Breast epithelium (tissue), 4 donors: Measurements from ENCODE around the gene TBCCD1. TPM values are rescaled to one million over a fixed set of nuclear protein-coding genes. Genes with fewer than 3 reads are reported as not detected.

ENCODE experiments used
- DNase-seq, 2 donors: peaks; one replicate each; pipeline ENCODE4 v3.0.0-alpha.2; 2019; ENCODE audit warnings: low spot score in 2 of 2
- H3K27ac ChIP-seq, 2 donors: fragments of 200-600 bp; sonication (generic) in 1 of 2; one replicate each; pipeline ENCODE4 v1.5.1; 2016 to 2019; ENCODE audit warnings: mild to moderate bottlenecking in 1 of 2
- H3K27me3 ChIP-seq, 2 donors: fragments of 200-600 bp; sonication (generic) in 1 of 2; one replicate each; pipeline versions ENCODE4 v1.5.1 to v1.6.0; 2017 to 2019; ENCODE audit warnings: control low read depth in 1 of 2, mild to moderate bottlenecking in 1 of 2
- H3K36me3 ChIP-seq: fragments of 200-600 bp; one replicate; pipeline ENCODE4 v1.5.1; 2019
- H3K4me1 ChIP-seq, 2 donors: fragments of 200-600 bp; sonication (generic); one replicate each; pipeline ENCODE4 v1.5.1; 2016 to 2019; ENCODE audit warnings: control low read depth in 1 of 2
- H3K4me3 ChIP-seq, 3 donors: fragments of 200-600 bp; sonication (generic); 1 replicate in 2 of 3; 2 replicates in 1 of 3; pipeline ENCODE4 v1.5.1; 2016 to 2019; ENCODE audit warnings: mild to moderate bottlenecking in 3 of 3, moderate library complexity in 2 of 3
- H3K9me3 ChIP-seq, 2 donors: fragments of 200-600 bp; sonication (generic) in 1 of 2; one replicate each; pipeline ENCODE4 v1.5.1; 2016 to 2019; ENCODE audit warnings: control low read depth in 1 of 2
- POLR2A ChIP-seq: fragments of 450-650 bp; IDR thresholded peaks from one replicate; pipeline ENCODE4 v1.6.1; 2016; ENCODE audit warnings: antibody characterized with exemption, mild to moderate bottlenecking, moderate library complexity
- POLR2AphosphoS5 ChIP-seq, 3 donors: sonication (generic); formaldehyde crosslinking; IDR thresholded peaks; one replicate each; pipeline ENCODE4 v1.6.1; 2017; ENCODE audit warnings: antibody characterized with exemption in 3 of 3
- intact Hi-C: fragments of 100-400 bp; cut with DNase I; formaldehyde crosslinking; loops from one replicate; pipeline ENCODE4 v1.15.1; 2023; ENCODE audit warnings: low total_unique reads
- total RNA-seq, 3 donors: library from RNA; depleted of rRNA; stranded (reverse); fragments of >200 nt; gene quantifications; one replicate each; pipeline ENCODE4 v1.1.0, GENCODE V29; 2016
- TF ChIP-seq, protein P1 (sequence below), 3 donors: fragments of 450-650 bp; IDR thresholded peaks; one replicate each; pipeline ENCODE4 v1.5.1; 2016 to 2017; ENCODE audit warnings: antibody characterized with exemption in 3 of 3, mild to moderate bottlenecking in 3 of 3, moderate library complexity in 3 of 3

TBCCD1 gene
- total RNA-seq, 3 donors from 2014 or later = 15.0 to 19.6 (median 17.4) TPM

DNA sequence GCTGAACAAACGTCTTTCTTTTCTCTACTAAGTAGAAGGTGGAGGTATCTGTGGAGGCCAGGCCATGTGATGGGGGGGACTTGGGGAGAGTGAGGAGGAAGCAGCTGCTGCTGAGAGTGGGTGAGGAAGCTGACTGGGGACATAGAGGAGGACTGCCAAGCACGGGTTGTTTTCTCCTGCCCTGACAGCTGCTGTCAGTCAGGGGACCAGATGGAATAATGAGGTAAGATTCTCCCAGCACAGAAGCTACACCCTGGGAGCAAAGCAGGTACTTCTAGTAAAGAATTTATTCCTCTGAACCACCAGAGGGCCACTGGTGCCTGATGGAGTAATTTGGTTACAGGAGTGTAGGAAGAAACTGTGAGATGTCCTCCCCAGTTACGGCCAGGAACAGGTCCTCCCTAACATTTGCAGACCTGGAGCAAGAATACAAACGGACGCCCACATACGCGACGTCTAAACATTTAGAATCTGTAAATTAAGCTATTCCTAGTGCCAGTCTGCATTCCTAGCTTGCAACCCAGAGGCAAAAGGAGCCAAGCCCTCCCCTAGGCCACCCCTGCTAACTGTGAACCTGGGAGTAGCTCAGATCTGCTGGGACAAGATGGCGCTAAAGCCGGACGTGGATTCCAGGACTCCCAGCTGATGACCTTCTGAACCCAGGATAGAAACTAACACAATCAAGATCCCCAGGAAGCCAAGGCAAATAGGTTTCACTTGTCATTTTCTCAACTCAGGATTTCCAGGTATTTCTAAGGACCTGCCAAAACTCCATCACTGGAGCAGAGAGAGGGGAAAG, 37.7 kb downstream of the TBCCD1 start:
- Histone ChIP-seq H3K4me3 (no peak overlapping the region), H3K36me3 (no peaks in the 10 kb centered on the region), H3K4me1 (no peaks in the 10 kb centered on the region), H3K27ac (no peak overlapping the region), H3K27me3 (no peaks in the 10 kb centered on the region), H3K9me3 (no peaks in the 10 kb centered on the region)
- intact Hi-C loops = no loop called here
- DNase-seq = no peak
- TF ChIP-seq, protein P1, sequence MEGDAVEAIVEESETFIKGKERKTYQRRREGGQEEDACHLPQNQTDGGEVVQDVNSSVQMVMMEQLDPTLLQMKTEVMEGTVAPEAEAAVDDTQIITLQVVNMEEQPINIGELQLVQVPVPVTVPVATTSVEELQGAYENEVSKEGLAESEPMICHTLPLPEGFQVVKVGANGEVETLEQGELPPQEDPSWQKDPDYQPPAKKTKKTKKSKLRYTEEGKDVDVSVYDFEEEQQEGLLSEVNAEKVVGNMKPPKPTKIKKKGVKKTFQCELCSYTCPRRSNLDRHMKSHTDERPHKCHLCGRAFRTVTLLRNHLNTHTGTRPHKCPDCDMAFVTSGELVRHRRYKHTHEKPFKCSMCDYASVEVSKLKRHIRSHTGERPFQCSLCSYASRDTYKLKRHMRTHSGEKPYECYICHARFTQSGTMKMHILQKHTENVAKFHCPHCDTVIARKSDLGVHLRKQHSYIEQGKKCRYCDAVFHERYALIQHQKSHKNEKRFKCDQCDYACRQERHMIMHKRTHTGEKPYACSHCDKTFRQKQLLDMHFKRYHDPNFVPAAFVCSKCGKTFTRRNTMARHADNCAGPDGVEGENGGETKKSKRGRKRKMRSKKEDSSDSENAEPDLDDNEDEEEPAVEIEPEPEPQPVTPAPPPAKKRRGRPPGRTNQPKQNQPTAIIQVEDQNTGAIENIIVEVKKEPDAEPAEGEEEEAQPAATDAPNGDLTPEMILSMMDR (IDR thresholded peaks at IDR 0.05) = no peak
- TF ChIP-seq POLR2A (no peak), POLR2AphosphoS5 (IDR thresholded peaks at IDR 0.05) (no peak)

DNA sequence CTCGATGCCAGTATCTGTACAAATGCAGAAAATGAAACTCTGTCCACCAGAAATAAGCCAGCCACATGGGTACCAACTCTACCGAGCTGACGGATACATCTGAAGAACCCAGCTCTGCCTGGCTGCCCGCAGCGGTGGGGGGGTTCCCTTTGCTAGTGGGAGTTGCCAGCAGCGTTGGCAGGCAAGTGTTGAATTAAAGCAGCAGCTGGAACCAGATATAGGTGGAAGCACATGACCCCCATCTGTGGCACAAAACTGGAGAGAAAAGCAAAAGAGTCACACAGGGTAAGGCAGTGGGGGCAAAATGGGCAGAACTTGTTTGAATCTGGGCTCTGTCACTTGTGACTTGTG, 40.9 kb downstream of the TBCCD1 start:
- TF ChIP-seq, protein P1 (IDR thresholded peaks at IDR 0.05) = no peak
- TF ChIP-seq POLR2AphosphoS5 (IDR thresholded peaks at IDR 0.05) (no peak), POLR2A (no peak)
- DNase-seq = no peak
- H3K9me3 ChIP-seq = no peaks in the 10 kb centered on the region

DNA sequence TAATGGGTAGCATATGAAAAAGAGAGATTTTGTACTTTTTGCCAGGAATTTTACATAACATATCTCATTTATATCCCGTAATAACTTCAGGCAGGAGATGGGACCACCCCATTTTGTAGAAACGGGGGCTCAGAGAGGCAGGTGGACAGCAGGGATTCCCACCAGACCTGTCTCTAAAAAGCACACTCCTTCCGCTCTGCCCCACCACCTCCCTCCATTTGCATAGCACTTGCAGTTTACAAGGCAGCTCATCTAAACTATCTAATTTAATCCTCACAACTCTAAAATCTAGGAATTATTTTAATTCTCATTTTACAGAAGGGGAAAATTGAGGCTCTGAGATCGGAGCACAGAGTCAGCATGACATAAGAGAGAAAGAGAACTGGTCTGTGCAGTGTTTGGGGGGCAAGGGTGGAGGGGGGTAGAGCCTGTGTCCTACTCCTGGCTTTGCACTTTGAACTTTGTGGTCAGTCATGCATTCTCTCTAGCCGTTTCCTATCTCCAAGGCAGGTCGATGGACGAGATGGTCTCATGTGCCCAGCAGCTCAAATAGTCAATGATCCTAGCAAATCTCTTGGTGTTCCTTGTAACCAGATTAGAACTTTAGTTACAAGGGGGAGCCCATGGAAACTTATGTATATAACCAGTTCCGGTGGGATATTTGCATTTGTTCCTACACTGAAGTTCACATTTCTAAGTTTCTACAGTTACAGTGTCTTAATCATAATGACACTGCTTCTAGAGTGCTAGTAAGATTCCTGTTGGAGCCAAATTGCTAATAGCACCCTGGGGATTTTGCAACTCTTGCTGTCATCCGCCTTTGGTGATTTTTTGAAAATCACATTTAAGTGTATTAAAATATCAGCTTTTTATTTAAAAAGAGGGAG, 41.5 kb downstream of the TBCCD1 start:
- TF ChIP-seq, protein P1 (IDR thresholded peaks at IDR 0.05) = no peak
- TF ChIP-seq POLR2A (no peak), POLR2AphosphoS5 (IDR thresholded peaks at IDR 0.05) (no peak)
- no peaks in the 10 kb centered on the region for H3K9me3 ChIP-seq
- no peak overlapping the region for H3K4me3 ChIP-seq
- no peaks in the 10 kb centered on the region for H3K36me3 ChIP-seq
- no peak overlapping the region for H3K27ac ChIP-seq
- intact Hi-C loops = no loop called here
- peaks cover 0 to 6% of the 10 kb centered on the region in 2 donors for H3K27me3 ChIP-seq
- DNase-seq = no peak
- no peaks in the 10 kb centered on the region for H3K4me1 ChIP-seq

More for the DNA sequence above, 40.9 kb downstream of the TBCCD1 start:
- H3K27me3 ChIP-seq = peaks cover 0 to 6% of the 10 kb centered on the region in 2 donors
- H3K36me3 ChIP-seq = no peaks in the 10 kb centered on the region
- H3K27ac ChIP-seq = no peak overlapping the region
- H3K4me1 ChIP-seq = no peaks in the 10 kb centered on the region
- H3K4me3 ChIP-seq = no peak overlapping the region
- intact Hi-C loops = no loop called here

- TF ChIP-seq, protein P1 (IDR thresholded peaks at IDR 0.05) = no peak
- TF ChIP-seq POLR2AphosphoS5 (IDR thresholded peaks at IDR 0.05) = no peak
- no peak for TF ChIP-seq POLR2A
- H3K36me3 ChIP-seq = no peaks in the 10 kb centered on the region
- H3K9me3 ChIP-seq = no peaks in the 10 kb centered on the region
- H3K27me3 ChIP-seq = peaks cover 0 to 6% of the 10 kb centered on the region in 2 donors
- no peak overlapping the region for H3K4me3 ChIP-seq
- intact Hi-C loops = no loop called here
- H3K27ac ChIP-seq = no peak overlapping the region
- no peaks in the 10 kb centered on the region for H3K4me1 ChIP-seq
- DNase-seq = no peak
Measured at GRCh38 chr3:186524616-186525015, 42.5 kb downstream of the TBCCD1 start.

GRCh38 chr3:186523434-186523833, 43.7 kb downstream of the TBCCD1 start:
- no peak for DNase-seq
- Histone ChIP-seq H3K36me3 (no peaks in the 10 kb centered on the region), H3K27me3 (peaks cover 0 to 6% of the 10 kb centered on the region in 2 donors), H3K9me3 (no peaks in the 10 kb centered on the region), H3K27ac (no peak overlapping the region), H3K4me1 (no peaks in the 10 kb centered on the region), H3K4me3 (no peak overlapping the region)
- intact Hi-C loops = no loop called here
- no peak for TF ChIP-seq POLR2AphosphoS5 (IDR thresholded peaks at IDR 0.05)
- TF ChIP-seq POLR2A = no peak
- TF ChIP-seq, protein P1 (IDR thresholded peaks at IDR 0.05) = no peak
